Spinal cord (tissue), 10 donors: ENCODE measurements around the gene NEIL3. TPM values are rescaled to one million over a fixed set of nuclear protein-coding genes. Genes with fewer than 3 reads are reported as not detected.

ENCODE experiments used
- DNase-seq, 6 donors: peaks; one replicate each; pipeline versions ENCODE4 v3.0.0 to v3.0.0-alpha.2; 2013 to 2015; ENCODE audit warnings: low spot score in 6 of 6, low read depth in 4 of 6
- H3K27ac ChIP-seq: one replicate; pipeline ENCODE4 v1.5.1; 2013; ENCODE audit warnings: low read depth, low read length, control low read depth
- H3K27me3 ChIP-seq: one replicate; pipeline ENCODE4 v1.6.1; 2013; ENCODE audit warnings: low read length; ENCODE audit not compliant: control insufficient read depth, insufficient read depth
- H3K36me3 ChIP-seq: one replicate; pipeline ENCODE4 v1.6.1; 2013; ENCODE audit warnings: low read length; ENCODE audit not compliant: control insufficient read depth, insufficient read depth
- H3K4me1 ChIP-seq: one replicate; pipeline ENCODE4 v1.6.1; 2013; ENCODE audit warnings: low read length; ENCODE audit not compliant: control insufficient read depth, insufficient read depth
- H3K4me3 ChIP-seq: one replicate; pipeline ENCODE4 v1.5.1; 2013; ENCODE audit warnings: low read depth, low read length, control low read depth
- H3K9me3 ChIP-seq: one replicate; pipeline ENCODE4 v1.6.1; 2013; ENCODE audit warnings: low read length; ENCODE audit not compliant: control insufficient read depth, insufficient read depth
- WGBS: methylation state at CpG from one replicate; pipeline ENCODE4 v1.1.5; 2013; ENCODE audit warnings: missing lambda C conversion rate; ENCODE audit not compliant: insufficient coverage; 5-methylcytosine and 5-hydroxymethylcytosine counted together
- polyA plus RNA-seq, 2 donors: library from polyadenylated mRNA; unstranded; fragments of 120-200 nt; gene quantifications; one replicate each; pipeline ENCODE4 v1.2.1, GENCODE V29; 2013; ENCODE audit not compliant: insufficient read length in 2 of 2
- total RNA-seq, 2 donors: library from RNA; depleted of rRNA in 1 of 2; stranded (reverse); fragments of 120-200 nt in 1 of 2; fragments of >200 nt in 1 of 2; gene quantifications; one replicate each; pipeline versions ENCODE4 v1.2.3 to v1.2.4, GENCODE V29; 2013 to 2014
- donor health status: healthy.

Gene NEIL3
- total and polyA plus RNA-seq, 4 donors, result 2.5 to 5.5 (median 2.8) TPM

DNA sequence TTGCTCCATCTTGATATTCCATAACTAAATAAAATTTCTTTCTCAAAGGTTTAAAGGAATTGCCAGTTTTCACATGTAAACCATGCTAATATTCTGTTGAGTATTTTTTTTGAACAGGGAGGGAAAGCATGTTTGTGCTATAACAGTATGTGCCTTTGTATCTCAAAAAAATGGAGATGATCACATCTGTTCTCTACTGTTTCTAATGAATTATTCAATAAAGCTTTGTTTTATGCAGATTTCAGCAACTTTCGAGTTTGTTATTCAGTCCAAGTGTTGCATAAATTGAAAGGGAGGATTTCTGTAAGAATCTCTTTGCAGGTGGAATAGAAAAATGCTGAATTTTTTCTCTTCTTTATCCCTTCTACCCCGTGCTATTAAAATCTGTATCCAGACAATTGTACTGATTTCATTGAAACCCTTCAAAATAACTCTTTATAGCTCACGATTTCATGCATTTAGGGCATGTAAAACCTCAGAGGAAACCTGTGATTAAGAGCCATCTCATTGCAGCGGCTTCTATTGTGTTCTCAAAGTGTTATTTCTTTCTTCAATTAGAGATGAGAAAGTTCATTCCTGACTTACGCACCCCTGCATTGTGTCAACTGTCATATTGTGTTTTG is 42.1 kb downstream of the NEIL3 start:
- Histone ChIP-seq H3K9me3 (no peaks in the 10 kb centered on the region), H3K27ac (no peak overlapping the region), H3K4me3 (no peak overlapping the region), H3K4me1 (no peaks in the 10 kb centered on the region), H3K36me3 (no peaks in the 10 kb centered on the region), H3K27me3 (no peaks in the 10 kb centered on the region)
- 30% methylated on average over 3 of the region's 5 CpGs for WGBS
- peak in 2 of 6 donors; percentile 23 to 70 for DNase-seq

DNA sequence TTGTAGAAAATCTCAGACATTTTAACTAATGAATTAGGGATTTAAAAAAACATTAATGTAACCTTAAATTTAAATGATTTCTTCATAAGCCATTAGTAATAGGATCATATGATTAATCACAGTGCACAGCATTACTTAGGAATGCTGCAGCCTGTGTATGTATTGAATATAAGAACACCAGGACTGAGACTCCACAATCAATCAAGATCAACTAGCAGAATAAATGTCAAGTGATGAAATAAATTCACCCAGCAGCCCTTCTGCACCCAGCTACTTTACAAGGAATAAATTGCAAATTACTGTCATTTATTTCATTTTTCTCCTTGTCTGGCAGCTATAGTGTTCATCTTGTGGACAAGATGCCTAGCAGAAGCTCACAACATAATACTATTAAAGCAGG is 46.5 kb downstream of the NEIL3 start:
- Histone ChIP-seq H3K9me3 (no peaks in the 10 kb centered on the region), H3K27me3 (no peaks in the 10 kb centered on the region), H3K36me3 (no peaks in the 10 kb centered on the region), H3K4me1 (no peaks in the 10 kb centered on the region), H3K27ac (no peak overlapping the region), H3K4me3 (no peak overlapping the region)
- peak in 1 of 6 donors; percentile 71 for DNase-seq

DNA sequence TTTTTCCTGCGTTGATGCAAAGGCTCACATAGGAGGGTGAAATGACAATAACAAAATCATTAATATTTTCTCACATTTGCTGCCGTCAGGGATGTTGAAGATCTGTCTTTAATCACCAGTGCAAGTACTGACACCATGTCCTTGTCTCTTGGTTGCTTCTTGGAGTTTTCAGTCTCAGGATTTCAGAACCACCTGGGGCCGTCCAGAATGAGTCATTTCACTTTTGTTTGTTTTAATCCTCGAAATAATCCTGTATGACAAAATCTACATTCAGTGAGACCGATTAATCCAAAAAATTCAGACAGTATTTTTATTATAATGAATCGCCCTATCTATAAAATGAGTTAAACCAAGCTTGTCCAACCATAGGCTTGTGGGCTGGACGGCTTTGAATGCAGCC is 47.2 kb downstream of the NEIL3 start:
- H3K27me3 ChIP-seq, result no peaks in the 10 kb centered on the region
- DNase-seq, result no peak
- no peak overlapping the region for H3K4me3 ChIP-seq
- H3K4me1 ChIP-seq, result no peaks in the 10 kb centered on the region
- H3K36me3 ChIP-seq, result no peaks in the 10 kb centered on the region
- 86% methylated on average over 1 of the region's 7 CpGs for WGBS
- H3K9me3 ChIP-seq, result no peaks in the 10 kb centered on the region
- H3K27ac ChIP-seq, result no peak overlapping the region

- Histone ChIP-seq H3K4me1 (no peaks in the 10 kb centered on the region), H3K4me3 (no peak overlapping the region), H3K36me3 (no peaks in the 10 kb centered on the region), H3K27me3 (no peaks in the 10 kb centered on the region), H3K27ac (no peak overlapping the region), H3K9me3 (no peaks in the 10 kb centered on the region)
- no peak for DNase-seq
- WGBS, result 100% methylated on average over 1 of the region's 3 CpGs
These were observed 57.7 kb downstream of the NEIL3 start for GRCh38 chr4:177367336-177367735.

GRCh38 chr4:177369372-177369771 is 59.7 kb downstream of the NEIL3 start:
- WGBS, result 95% methylated on average over 3 of the region's 5 CpGs
- no peaks in the 10 kb centered on the region for H3K4me1 ChIP-seq
- DNase-seq, result no peak
- H3K27me3 ChIP-seq, result no peaks in the 10 kb centered on the region
- H3K4me3 ChIP-seq, result no peak overlapping the region
- no peak overlapping the region for H3K27ac ChIP-seq
- H3K9me3 ChIP-seq, result no peaks in the 10 kb centered on the region
- no peaks in the 10 kb centered on the region for H3K36me3 ChIP-seq

DNA sequence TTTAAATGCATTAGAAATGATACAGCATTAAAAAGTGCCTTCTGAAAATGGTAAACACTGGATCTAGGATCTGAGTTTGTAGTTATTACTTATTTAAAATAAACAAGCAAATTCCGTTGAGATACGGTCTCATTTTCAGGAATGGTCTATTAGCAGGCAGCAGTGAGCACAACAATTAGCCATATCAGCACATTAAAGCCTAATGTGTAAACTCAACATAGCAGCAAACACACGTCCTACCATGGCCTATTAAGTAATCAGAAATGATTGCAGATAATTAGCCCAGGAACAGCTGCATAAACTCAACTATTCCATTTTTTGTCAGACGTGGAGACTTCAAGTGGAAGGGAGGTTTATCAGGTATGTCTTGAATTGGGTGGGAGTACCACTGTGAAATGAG is 61.8 kb downstream of the NEIL3 start:
- no peak overlapping the region for H3K4me3 ChIP-seq
- WGBS, result no CpG with 5 or more reads among the region's 4 CpGs
- no peaks in the 10 kb centered on the region for H3K9me3 ChIP-seq
- no peaks in the 10 kb centered on the region for H3K36me3 ChIP-seq
- H3K4me1 ChIP-seq, result no peaks in the 10 kb centered on the region
- H3K27me3 ChIP-seq, result no peaks in the 10 kb centered on the region
- DNase-seq, result peak in 1 of 6 donors; percentile 80
- H3K27ac ChIP-seq, result no peak overlapping the region

- no peaks in the 10 kb centered on the region for H3K27me3 ChIP-seq
- 67% methylated on average over 1 of the region's 5 CpGs for WGBS
- no peaks in the 10 kb centered on the region for H3K9me3 ChIP-seq
- H3K36me3 ChIP-seq, result no peaks in the 10 kb centered on the region
- peak in 1 of 6 donors; percentile 52 for DNase-seq
- no peak overlapping the region for H3K27ac ChIP-seq
- no peaks in the 10 kb centered on the region for H3K4me1 ChIP-seq
- H3K4me3 ChIP-seq, result no peak overlapping the region
These were observed 65.3 kb downstream of the NEIL3 start for GRCh38 chr4:177374966-177375365.

DNA sequence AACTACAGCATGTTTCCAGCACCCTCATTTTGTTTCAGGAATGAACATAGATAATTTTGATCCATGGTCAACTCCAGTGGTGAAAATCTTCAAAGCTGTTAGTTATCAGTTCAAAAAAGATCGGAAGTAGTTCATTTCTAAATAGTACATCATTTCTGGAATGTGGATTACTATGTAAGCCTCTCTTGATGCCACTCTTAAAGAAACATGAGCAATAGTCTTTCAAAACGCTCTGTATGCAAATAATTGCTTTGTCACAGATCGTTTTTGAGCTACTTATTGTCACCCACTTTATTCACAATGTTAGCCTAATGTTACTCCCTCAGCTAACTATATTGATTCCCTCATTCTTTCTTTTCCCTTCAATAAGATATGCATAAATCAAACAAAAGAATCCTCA is 65.7 kb downstream of the NEIL3 start:
- Histone ChIP-seq H3K4me1 (no peaks in the 10 kb centered on the region), H3K4me3 (no peak overlapping the region), H3K9me3 (no peaks in the 10 kb centered on the region), H3K27ac (no peak overlapping the region), H3K36me3 (no peaks in the 10 kb centered on the region), H3K27me3 (no peaks in the 10 kb centered on the region)
- DNase-seq, result no peak
- WGBS, result 54% methylated on average over 2 of the region's 3 CpGs

GRCh38 chr4:177376024-177376423 is 66.3 kb downstream of the NEIL3 start:
- Histone ChIP-seq H3K4me1 (no peaks in the 10 kb centered on the region), H3K27me3 (no peaks in the 10 kb centered on the region), H3K27ac (no peak overlapping the region), H3K36me3 (no peaks in the 10 kb centered on the region), H3K9me3 (no peaks in the 10 kb centered on the region), H3K4me3 (no peak overlapping the region)
- peak in 4 of 6 donors; percentile 7 to 87 (median 34) for DNase-seq
- 0% methylated on average over 1 of the region's 2 CpGs for WGBS

DNA sequence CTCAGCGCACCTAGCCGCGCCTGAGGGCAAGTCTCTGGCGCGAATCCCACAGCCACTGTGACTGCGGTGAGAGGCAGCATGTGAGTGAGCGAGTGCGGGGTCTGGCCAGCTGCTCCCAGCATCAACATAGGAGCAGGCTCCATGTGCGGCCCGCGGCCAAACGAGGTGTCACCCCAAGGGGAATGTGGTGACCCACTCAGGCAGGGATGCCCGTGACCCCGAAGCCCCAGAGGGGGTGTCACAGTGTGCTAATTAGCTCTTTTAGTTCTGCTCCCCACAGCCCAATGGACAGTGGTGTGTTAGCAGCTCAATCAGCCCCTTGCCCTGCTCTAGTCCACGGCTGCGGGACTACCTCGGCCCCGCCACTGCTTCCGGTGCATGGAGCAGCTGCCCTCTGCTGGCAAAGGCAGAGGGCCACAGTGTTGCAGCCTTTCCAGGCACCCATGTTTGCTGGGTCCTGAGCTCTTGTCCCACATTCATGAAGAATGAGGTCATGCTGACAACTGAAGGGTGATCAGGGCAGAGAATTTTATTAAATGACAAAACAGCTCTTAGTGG is 71.1 kb downstream of the NEIL3 start:
- no peaks in the 10 kb centered on the region for H3K9me3 ChIP-seq
- no peak overlapping the region for H3K27ac ChIP-seq
- H3K4me1 ChIP-seq, result no peaks in the 10 kb centered on the region
- WGBS, result 96% methylated on average over 19 of the region's 19 CpGs
- no peaks in the 10 kb centered on the region for H3K36me3 ChIP-seq
- DNase-seq, result no peak
- H3K4me3 ChIP-seq, result no peak overlapping the region
- H3K27me3 ChIP-seq, result no peaks in the 10 kb centered on the region
